IPS-NIHi11 (cell line): ENCODE results near the gene C9orf85.
"Not testable (repeated sequence)": the region's sequence is repeated elsewhere in the genome, so short reads cannot be mapped to it uniquely, and the experiment has no call there.

Source experiments
- DNase-seq: peaks from one replicate; pipeline ENCODE4 v3.0.0; 2012; ENCODE audit warnings: mixed read lengths, low spot score

The C9orf85 gene

DNA sequence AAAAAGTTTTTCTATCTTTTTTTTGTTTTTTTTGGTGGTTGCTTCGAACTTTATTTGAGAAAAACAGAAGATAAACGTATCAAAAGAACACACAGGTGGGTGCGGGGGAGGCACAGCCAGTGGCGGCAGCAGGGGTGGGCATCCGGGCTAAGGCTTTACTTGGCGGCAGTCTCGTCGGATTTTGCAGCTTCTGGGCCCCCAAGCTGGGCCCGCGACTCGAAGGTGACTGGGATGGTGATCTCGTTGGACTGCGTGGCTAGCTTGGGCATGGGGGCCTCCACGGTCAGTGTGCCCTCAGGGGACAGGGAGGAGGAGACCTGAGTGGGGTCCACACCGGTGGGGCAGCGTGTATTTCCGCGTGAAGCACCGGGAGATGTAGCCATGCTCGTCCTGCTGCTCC is 96.3 kb downstream of the C9orf85 start:
- not testable (repeated sequence) for DNase-seq

DNA sequence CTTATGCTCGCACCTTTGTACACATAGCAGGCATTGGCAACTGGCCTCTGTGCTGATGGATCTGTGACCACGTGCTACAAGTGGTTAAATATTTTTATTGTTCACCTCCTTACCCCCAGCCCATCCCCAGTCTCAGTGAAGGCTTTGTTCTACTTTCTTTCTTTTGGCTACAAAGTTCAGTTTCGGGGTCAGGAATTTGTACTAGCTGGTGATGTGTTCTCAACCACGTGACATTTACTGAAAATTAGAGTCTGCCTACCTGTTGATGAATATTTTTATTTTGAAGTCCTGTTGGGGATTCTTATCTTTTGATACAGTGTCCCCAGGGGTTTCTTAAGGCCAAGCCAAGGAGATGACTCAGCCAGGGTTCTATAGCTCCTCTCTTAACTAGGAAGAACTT is 101.2 kb downstream of the C9orf85 start:
- no peak for DNase-seq

DNA sequence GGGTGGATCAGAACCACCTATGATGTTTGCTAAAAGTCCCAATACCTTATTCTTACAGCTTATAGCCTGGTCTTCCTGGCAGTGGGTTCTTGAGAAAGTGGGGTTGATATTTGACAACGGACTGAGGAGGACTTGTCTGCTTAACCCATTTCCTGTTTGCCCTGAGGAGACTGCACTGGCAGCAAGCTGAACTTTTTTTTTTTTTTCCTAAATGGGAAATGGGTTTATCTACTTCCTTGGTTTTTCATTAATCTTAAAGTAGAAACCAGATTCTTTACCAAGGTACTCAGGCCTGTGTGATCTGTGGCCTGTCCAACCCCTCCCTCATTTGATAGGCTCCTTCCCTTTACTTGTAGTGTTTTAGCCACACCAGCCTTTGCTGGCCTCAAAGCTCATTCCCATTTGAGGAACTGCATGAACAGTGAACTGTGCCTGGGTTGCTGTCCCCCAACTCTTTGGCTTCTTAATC is 101.9 kb downstream of the C9orf85 start:
- DNase-seq = no peak

DNA sequence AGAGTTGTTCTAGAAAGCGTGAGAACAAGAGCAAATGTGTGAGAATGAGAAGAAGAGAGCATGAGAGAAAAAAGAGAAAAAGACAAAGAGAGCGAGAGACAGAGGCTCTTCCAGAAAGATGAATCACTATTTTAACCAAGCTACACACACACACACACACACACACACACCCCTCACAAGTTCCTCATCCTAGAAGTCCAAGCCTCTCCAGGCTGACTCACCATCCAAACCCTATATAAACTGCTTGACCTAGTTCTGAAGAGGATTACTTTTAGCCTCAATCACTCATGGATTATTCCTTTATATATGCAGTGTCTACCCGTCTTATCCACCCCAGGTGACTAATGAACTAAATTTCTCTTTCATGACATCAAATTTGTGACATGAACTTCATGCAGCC is 111.4 kb downstream of the C9orf85 start:
- no peak for DNase-seq
